SK-N-SH treated with all-trans-retinoic acid at 6 μM for 48 hours (cell line): ENCODE results near the gene IQCK.

ENCODE experiments used
- ATAC-seq: fragments of 200-7000 bp; cut with Tn5 transposase; 3 replicates; pipeline ENCODE4 v1.9.1; 2020; ENCODE audit warnings: mild to moderate bottlenecking, moderate library complexity
- BACH2 ChIP-seq: fragments of 250-450 bp; sonication (Bioruptor Pico); IDR thresholded peaks from 2 replicates; pipeline ENCODE4 v1.9.0; 2021; ENCODE audit warnings: mild to moderate bottlenecking, borderline replicate concordance
- CREB5 ChIP-seq: fragments of 250-450 bp; sonication (Bioruptor Pico); IDR thresholded peaks from 2 replicates; pipeline ENCODE4 v1.5.1; 2020; ENCODE audit warnings: low read depth, mild to moderate bottlenecking, moderate library complexity
- CSDC2 ChIP-seq: fragments of 250-450 bp; sonication (Bioruptor Pico); IDR thresholded peaks from 2 replicates; pipeline ENCODE4 v1.5.0; 2020; ENCODE audit warnings: mild to moderate bottlenecking, moderate library complexity
- GLIS3 ChIP-seq: fragments of 250-450 bp; sonication (Bioruptor Pico); IDR thresholded peaks from 2 replicates; pipeline ENCODE4 v1.5.0; 2020; ENCODE audit warnings: mild to moderate bottlenecking, moderate library complexity
- ISL1 ChIP-seq: fragments of 250-450 bp; sonication (Bioruptor Pico); IDR thresholded peaks from 2 replicates; pipeline ENCODE4 v2.1.2; 2022; ENCODE audit warnings: mild to moderate bottlenecking, moderate library complexity
- OSR1 ChIP-seq: fragments of 250-450 bp; sonication (Bioruptor Pico); IDR thresholded peaks from 2 replicates; pipeline ENCODE4 v1.8.0; 2022; ENCODE audit warnings: moderate library complexity, mild to moderate bottlenecking, inconsistent platforms
- POU6F1 ChIP-seq: fragments of 250-450 bp; sonication (Bioruptor Pico); IDR thresholded peaks from 2 replicates; pipeline ENCODE4 v1.8.0; 2021; ENCODE audit warnings: low read depth, mild to moderate bottlenecking, moderate library complexity, borderline replicate concordance
- PPARA ChIP-seq: fragments of 250-450 bp; sonication (Bioruptor Pico); IDR thresholded peaks from 2 replicates; pipeline ENCODE4 v1.5.0; 2020; ENCODE audit warnings: mild to moderate bottlenecking, borderline replicate concordance
- RARB ChIP-seq: fragments of 250-450 bp; sonication (Bioruptor Pico); IDR thresholded peaks from 2 replicates; pipeline ENCODE4 v1.8.0; 2021; ENCODE audit warnings: mild to moderate bottlenecking, moderate library complexity
- SNAI2 ChIP-seq: fragments of 250-450 bp; sonication (Bioruptor Pico); IDR thresholded peaks from 2 replicates; pipeline ENCODE4 v1.5.0; 2020; ENCODE audit warnings: mild to moderate bottlenecking, moderate library complexity
- TCF4 ChIP-seq: fragments of 250-450 bp; sonication (Bioruptor Pico); IDR thresholded peaks from 2 replicates; pipeline ENCODE4 v1.8.0; 2021; ENCODE audit warnings: mild to moderate bottlenecking, moderate library complexity, borderline replicate concordance
- TOX ChIP-seq: fragments of 250-450 bp; sonication (Bioruptor Pico); IDR thresholded peaks from 2 replicates; pipeline ENCODE4 v1.8.0; 2021; ENCODE audit warnings: mild to moderate bottlenecking, moderate library complexity, borderline replicate concordance
- TSHZ2 ChIP-seq: fragments of 250-450 bp; sonication (Bioruptor Pico); IDR thresholded peaks from 2 replicates; pipeline ENCODE4 v1.5.0; 2020; ENCODE audit warnings: mild to moderate bottlenecking, moderate library complexity
- ZC3H10 ChIP-seq: fragments of 250-450 bp; sonication (Bioruptor Pico); IDR thresholded peaks from 2 replicates; pipeline ENCODE4 v1.5.1; 2021; ENCODE audit warnings: mild to moderate bottlenecking, moderate library complexity
- ZFP3 ChIP-seq: fragments of 250-450 bp; sonication (Bioruptor Pico); IDR thresholded peaks from 2 replicates; pipeline ENCODE4 v1.5.0; 2020; ENCODE audit warnings: mild to moderate bottlenecking, moderate library complexity
- ZFP30 ChIP-seq: fragments of 450-650 bp; formaldehyde crosslinking; IDR thresholded peaks from 2 replicates; pipeline ENCODE4 v1.5.0; 2022; ENCODE audit warnings: mild to moderate bottlenecking, moderate library complexity
- ZNF565 ChIP-seq: fragments of 450-650 bp; formaldehyde crosslinking; conservative IDR thresholded peaks from 2 replicates; pipeline ENCODE4 v1.5.0; 2020; ENCODE audit warnings: low read depth, mild to moderate bottlenecking, moderate library complexity
- ZNF8 ChIP-seq: fragments of 450-650 bp; formaldehyde crosslinking; IDR thresholded peaks from 2 replicates; pipeline ENCODE4 v1.5.0; 2020; ENCODE audit warnings: mild to moderate bottlenecking, moderate library complexity

The IQCK gene

GRCh38 chr16:19860166-19861041 is 142.3 kb downstream of the IQCK start:
- no peak for ATAC-seq
- TF ChIP-seq PPARA (CRISPR knock-in tag) (no peak), CREB5 (CRISPR knock-in tag) (no peak), TCF4 (no peak), ZNF565 (no peak), ZFP30 (CRISPR knock-in tag) (no peak)

- no peak for ATAC-seq
- TF ChIP-seq CSDC2 (CRISPR knock-in tag) = no peak
- TF ChIP-seq RARB (CRISPR knock-in tag) = no peak
- no peak for TF ChIP-seq TOX (CRISPR knock-in tag)
- no peak for TF ChIP-seq CREB5 (CRISPR knock-in tag)
- no peak for TF ChIP-seq ZNF8
These were observed 143.1 kb downstream of the IQCK start for GRCh38 chr16:19861133-19861532.

- no peak for ATAC-seq
- TF ChIP-seq CREB5 (CRISPR knock-in tag) (no peak), ZFP30 (CRISPR knock-in tag) (no peak)
These were observed 143.8 kb downstream of the IQCK start for GRCh38 chr16:19861811-19862327.

GRCh38 chr16:19863990-19864389 is 145.9 kb downstream of the IQCK start:
- TF ChIP-seq GLIS3 (CRISPR knock-in tag) = no peak
- TF ChIP-seq ZNF565 = no peak
- no peak for TF ChIP-seq OSR1 (CRISPR knock-in tag)
- no peak for ATAC-seq

GRCh38 chr16:19864566-19864965 is 146.5 kb downstream of the IQCK start:
- no peak for ATAC-seq
- TF ChIP-seq TCF4 (no peak), ZFP30 (CRISPR knock-in tag) (no peak), TOX (CRISPR knock-in tag) (no peak), ZNF565 (no peak), GLIS3 (CRISPR knock-in tag) (no peak), BACH2 (CRISPR knock-in tag) (no peak), RARB (CRISPR knock-in tag) (no peak), ZFP3 (CRISPR knock-in tag) (no peak), ISL1 (CRISPR knock-in tag) (no peak), ZNF8 (no peak)

GRCh38 chr16:19868421-19868820 is 150.3 kb downstream of the IQCK start:
- TF ChIP-seq POU6F1 (CRISPR knock-in tag) = no peak
- no peak for ATAC-seq

- ATAC-seq = no peak
- no peak for TF ChIP-seq ZC3H10
- TF ChIP-seq TSHZ2 (CRISPR knock-in tag) = no peak
- no peak for TF ChIP-seq ZFP30 (CRISPR knock-in tag)
- no peak for TF ChIP-seq CSDC2 (CRISPR knock-in tag)
- no peak for TF ChIP-seq SNAI2 (CRISPR knock-in tag)
- TF ChIP-seq POU6F1 (CRISPR knock-in tag) = no peak
- TF ChIP-seq ZFP3 (CRISPR knock-in tag) = no peak
- no peak for TF ChIP-seq CREB5 (CRISPR knock-in tag)
These were observed 153.7 kb downstream of the IQCK start for GRCh38 chr16:19871721-19872120.
